GM12864 (cell line): ENCODE measurements around the gene MYLK.
"Not testable (repeated sequence)": the region's sequence is repeated elsewhere in the genome, so short reads cannot be mapped to it uniquely, and the experiment has no call there.

Experiments
- DNase-seq: peaks from one replicate; pipeline ENCODE4 v3.0.0-alpha.2; 2011; ENCODE audit warnings: low read depth
- H3K4me3 ChIP-seq: 2 replicates; pipeline ENCODE4 v1.5.1; 2011; ENCODE audit warnings: mild to moderate bottlenecking, low read depth, low read length, control low read depth
- TF ChIP-seq, protein P1 (sequence below): IDR thresholded peaks from 2 replicates; pipeline ENCODE4 v1.5.1; 2011; ENCODE audit warnings: low read depth, mild to moderate bottlenecking, moderate library complexity, low read length, control low read depth, inconsistent platforms; ENCODE audit errors: missing control alignments

MYLK gene

DNA sequence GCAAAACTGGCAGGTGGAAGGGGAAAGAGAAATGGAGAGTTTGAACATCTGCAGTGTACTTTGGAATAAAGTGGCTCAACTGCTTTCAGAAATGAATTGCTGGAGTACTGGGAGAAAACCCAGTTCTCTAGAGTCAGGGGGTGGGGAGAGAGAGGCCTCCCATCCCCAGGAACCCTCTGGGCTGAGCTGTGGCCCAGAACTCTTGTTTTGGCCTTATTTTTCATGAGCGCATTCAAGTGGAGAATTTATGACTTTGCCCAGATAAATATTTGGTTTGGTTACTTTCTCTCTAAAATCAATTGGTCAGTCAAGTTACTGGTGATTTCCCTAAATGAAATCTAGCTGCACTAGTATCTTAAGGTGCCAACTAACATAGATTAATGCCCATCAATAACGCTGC lies 270.6 kb downstream of the MYLK start:
- no peak overlapping the region for H3K4me3 ChIP-seq
- TF ChIP-seq, protein P1, sequence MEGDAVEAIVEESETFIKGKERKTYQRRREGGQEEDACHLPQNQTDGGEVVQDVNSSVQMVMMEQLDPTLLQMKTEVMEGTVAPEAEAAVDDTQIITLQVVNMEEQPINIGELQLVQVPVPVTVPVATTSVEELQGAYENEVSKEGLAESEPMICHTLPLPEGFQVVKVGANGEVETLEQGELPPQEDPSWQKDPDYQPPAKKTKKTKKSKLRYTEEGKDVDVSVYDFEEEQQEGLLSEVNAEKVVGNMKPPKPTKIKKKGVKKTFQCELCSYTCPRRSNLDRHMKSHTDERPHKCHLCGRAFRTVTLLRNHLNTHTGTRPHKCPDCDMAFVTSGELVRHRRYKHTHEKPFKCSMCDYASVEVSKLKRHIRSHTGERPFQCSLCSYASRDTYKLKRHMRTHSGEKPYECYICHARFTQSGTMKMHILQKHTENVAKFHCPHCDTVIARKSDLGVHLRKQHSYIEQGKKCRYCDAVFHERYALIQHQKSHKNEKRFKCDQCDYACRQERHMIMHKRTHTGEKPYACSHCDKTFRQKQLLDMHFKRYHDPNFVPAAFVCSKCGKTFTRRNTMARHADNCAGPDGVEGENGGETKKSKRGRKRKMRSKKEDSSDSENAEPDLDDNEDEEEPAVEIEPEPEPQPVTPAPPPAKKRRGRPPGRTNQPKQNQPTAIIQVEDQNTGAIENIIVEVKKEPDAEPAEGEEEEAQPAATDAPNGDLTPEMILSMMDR = no peak
- no peak for DNase-seq

DNA sequence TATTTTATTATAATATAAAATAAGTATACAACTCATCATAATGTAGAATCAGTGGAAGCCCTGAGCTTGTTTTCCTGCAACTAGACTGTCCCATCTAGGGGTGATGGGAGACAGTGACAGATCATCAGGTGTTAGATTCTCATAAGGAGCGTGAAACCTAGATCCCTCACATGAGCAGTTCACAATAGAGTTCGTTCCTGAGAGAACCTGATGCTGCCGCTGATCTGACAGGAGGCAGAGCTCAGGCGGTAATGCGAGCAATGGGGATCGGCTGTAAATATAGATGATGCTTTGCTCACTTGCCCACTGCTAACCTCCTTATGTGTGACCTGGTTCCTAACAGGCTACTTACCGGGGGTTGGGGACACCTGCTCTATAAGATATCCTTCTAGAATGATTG lies 272.5 kb downstream of the MYLK start:
- not testable (repeated sequence) for DNase-seq, H3K4me3 ChIP-seq

DNA sequence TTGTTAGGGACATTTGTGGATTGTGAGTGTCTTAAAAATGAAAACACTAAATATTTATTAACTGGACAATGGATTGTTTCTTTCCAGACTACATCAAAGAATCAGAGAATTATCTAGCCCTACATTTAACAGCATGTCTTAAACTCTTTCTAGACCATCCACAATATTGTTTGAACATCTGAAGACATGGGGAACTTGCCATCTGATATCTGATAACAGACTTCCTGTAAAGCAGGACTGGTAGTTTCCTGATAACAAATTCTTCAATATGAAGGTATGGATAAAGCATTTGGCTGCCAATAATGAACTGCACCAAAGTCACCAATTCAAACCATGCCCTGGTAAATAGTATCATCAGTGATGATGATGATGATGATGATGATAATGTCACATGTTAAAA lies 273.1 kb downstream of the MYLK start:
- TF ChIP-seq, protein P1 = no peak
- no peak for DNase-seq
- no peak overlapping the region for H3K4me3 ChIP-seq

DNA sequence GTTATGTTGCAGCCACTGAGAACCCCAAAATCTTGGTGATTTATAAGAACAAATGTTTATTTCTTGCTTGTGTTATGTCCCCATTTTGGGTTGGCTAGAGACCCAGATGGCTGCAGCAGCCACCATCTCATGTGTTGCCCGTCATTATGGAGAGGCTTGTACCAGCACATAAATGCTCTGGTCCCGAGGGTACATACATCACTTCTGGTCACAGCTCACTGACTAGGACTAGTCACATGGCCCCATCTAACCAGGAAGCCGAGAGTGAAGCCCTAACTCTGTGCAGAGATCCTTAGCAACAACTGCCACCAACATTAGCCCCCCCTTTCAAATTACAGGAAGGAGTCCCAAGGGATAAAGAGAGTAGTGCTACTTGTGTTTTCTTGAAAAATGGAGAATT lies 273.8 kb downstream of the MYLK start:
- no peak overlapping the region for H3K4me3 ChIP-seq
- DNase-seq = no peak

DNA sequence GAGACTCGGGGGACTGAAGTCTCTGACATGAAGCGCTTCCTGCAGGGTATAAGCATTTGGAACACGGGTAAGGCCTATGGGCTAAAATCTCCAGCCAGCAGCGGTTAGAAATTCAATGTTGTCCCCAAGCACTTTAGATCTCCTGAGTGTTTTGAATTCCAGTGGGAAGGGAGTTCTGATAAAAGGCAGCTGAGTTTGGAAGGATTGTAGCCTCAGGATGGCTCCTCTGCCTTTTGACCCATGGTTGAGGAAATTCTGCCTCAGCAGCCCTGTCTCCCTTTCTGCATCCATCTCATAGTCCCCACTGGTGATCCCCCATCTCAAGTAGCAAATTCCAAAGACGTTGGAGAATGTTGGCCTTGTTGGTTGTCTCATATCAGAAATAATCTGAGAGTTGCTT lies 275.1 kb downstream of the MYLK start:
- no peak overlapping the region for H3K4me3 ChIP-seq
- TF ChIP-seq, protein P1 = no peak
- no peak for DNase-seq

More for the DNA sequence above, 273.8 kb downstream of the MYLK start:
- TF ChIP-seq, protein P1 = no peak

DNA sequence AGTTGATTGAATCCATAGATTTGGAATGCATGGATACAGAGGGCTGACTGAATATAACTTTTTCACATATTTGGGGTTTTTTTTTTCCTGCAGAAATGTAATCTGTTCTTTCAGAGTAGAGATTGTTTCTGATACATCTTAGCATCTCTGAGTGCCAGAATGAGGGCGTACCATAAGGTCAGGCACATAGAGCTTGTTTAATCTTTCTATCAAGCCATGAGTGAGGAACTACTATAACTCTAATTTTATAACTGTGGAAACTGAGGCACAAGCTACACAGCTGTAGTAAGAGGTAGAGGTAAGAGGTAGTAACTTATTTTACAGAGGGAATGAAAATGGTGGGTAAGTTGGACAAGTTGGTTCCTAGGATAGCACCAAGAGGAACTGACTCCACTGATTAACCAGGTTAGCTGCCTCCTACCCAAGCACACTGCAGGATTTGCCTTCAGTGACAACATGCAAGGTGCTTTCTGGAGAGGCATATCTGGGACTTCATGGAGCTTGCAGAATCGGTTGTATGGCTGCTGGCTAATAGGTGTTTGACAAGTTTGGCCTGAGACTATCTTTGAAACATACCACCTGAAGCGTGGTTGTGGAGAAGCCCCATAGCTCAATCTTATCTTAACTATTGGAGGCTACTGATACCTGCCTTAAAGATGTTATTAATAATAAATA lies 275.7 kb downstream of the MYLK start:
- no peak overlapping the region for H3K4me3 ChIP-seq
- DNase-seq = no peak
- TF ChIP-seq, protein P1 = no peak

DNA sequence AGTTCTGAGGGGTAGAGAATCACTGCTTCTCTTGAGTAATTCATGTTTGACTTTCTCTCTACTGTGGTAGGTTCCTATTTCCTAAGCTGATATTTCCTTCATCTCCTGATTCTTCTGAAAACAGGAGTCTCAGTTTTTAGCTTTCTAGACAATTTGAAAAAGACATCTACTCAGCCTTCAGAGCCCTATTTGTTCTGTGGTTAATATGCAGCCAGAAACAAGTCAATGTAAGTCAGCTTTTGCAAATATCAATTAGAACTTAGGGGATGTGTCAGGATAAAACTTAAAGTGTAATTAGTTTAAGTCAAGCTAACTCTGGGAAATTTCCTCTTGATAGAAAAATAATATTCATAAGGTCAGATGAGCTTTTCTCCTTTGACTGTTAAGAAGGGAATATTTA lies 277.6 kb downstream of the MYLK start:
- no peak for DNase-seq
- TF ChIP-seq, protein P1 = no peak
- H3K4me3 ChIP-seq = no peak overlapping the region
